Ovary (tissue), 3 donors: ENCODE results near the gene SYVN1.

Experiments used
- POLR2A ChIP-seq: fragments of 450-650 bp; IDR thresholded peaks from one replicate; pipeline ENCODE4 v1.6.1; 2017; ENCODE audit warnings: antibody characterized with exemption, mild to moderate bottlenecking, moderate library complexity
- TF ChIP-seq, protein P1 (sequence below), 3 donors: fragments of 450-650 bp in 2 of 3; fragments of 200-600 bp in 1 of 3; IDR thresholded peaks; one replicate each; pipeline versions ENCODE4 v1.5.1 to v1.8.0; 2016 to 2022; ENCODE audit warnings: antibody characterized with exemption in 3 of 3, mild to moderate bottlenecking in 1 of 3
- donor health status: DM: no; HTN: no; CAD: no.

DNA sequence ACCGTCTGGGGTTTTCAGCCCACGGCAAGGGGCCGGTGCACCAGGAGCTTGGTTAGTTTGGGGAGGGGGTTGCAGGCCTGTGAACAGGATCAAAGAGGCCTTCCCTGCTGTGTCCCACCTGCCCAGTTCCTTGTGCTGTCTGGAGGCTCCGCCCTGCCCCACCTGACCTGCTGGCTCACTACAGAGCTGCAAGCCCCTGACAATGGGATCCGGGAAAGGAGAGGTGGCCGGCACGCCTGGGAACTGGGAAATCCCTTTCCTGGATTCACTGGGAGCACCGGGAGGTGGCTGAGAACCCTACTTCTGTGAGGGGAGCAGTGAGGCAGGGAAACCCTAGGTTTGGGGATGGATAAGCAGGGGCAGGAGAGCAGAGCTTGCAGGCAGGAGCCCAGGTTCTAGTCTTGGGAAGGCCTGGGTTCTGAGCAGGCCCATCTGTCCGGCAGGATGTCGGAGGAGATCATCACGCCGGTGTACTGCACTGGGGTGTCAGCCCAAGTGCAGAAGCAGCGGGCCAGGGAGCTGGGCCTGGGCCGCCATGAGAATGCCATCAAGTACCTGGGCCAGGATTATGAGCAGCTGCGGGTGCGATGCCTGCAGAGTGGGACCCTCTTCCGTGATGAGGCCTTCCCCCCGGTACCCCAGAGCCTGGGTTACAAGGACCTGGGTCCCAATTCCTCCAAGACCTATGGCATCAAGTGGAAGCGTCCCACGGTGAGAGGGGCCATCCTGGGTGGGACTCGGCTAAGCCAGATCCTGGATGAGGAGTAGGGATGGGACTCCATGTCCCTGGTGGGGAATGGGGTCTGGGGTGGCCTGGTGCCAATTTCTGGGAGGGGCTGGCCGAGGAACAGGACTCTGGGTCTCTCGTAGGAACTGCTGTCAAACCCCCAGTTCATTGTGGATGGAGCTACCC is 48.2 kb upstream of the SYVN1 start:
- TF ChIP-seq, protein P1, sequence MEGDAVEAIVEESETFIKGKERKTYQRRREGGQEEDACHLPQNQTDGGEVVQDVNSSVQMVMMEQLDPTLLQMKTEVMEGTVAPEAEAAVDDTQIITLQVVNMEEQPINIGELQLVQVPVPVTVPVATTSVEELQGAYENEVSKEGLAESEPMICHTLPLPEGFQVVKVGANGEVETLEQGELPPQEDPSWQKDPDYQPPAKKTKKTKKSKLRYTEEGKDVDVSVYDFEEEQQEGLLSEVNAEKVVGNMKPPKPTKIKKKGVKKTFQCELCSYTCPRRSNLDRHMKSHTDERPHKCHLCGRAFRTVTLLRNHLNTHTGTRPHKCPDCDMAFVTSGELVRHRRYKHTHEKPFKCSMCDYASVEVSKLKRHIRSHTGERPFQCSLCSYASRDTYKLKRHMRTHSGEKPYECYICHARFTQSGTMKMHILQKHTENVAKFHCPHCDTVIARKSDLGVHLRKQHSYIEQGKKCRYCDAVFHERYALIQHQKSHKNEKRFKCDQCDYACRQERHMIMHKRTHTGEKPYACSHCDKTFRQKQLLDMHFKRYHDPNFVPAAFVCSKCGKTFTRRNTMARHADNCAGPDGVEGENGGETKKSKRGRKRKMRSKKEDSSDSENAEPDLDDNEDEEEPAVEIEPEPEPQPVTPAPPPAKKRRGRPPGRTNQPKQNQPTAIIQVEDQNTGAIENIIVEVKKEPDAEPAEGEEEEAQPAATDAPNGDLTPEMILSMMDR (IDR thresholded peaks at IDR 0.05), result no peak
- TF ChIP-seq POLR2A, result no peak
